ENCODE data around the gene AOC3.
"Not testable (repeated sequence)": the region's sequence is repeated elsewhere in the genome, so short reads cannot be mapped to it uniquely, and the experiment has no call there.

Gene AOC3

GRCh38 chr17:42844271-42844670 is 6.7 kb upstream of the AOC3 start, which contains the start of gene AOC2:
Gene AOC2 (plus strand): TSS chr17:42844580. CDS start chr17:42844627, 47 bp downstream.
- DNase-seq (ENCODE audit: low spot score), result no peak

GRCh38 chr17:42844761-42845555 is 6.0 kb upstream of the AOC3 start:
- DNase-seq (ENCODE audit: low spot score), result no peak

- DNase-seq (ENCODE audit: low spot score), result no peak
Measured at GRCh38 chr17:42845556-42845917, 5.5 kb upstream of the AOC3 start.

GRCh38 chr17:42845918-42846593 is 4.9 kb upstream of the AOC3 start:
- DNase-seq (ENCODE audit: low spot score), result no peak

GRCh38 chr17:42846594-42847280 is 4.3 kb upstream of the AOC3 start:
- no peak for DNase-seq (ENCODE audit: low spot score)

GRCh38 chr17:42848093-42848492 is 2.9 kb upstream of the AOC3 start:
- DNase-seq (ENCODE audit: low spot score), result no peak

GRCh38 chr17:42849031-42849430 is 2.0 kb upstream of the AOC3 start:
- DNase-seq (ENCODE audit: low spot score), result no peak

- no peak for DNase-seq (ENCODE audit: low spot score)
Measured at GRCh38 chr17:42849451-42850181, 1.4 kb upstream of the AOC3 start.

GRCh38 chr17:42851371-42852240 is 607 bp downstream of the AOC3 start:
- not testable (repeated sequence) for DNase-seq (ENCODE audit: low spot score)

- no peak for DNase-seq (ENCODE audit: low spot score)
Measured at GRCh38 chr17:42852351-42852750, 1.4 kb downstream of the AOC3 start.

- no peak for DNase-seq (ENCODE audit: low spot score)
Measured at GRCh38 chr17:42853004-42853403, 2.0 kb downstream of the AOC3 start.

GRCh38 chr17:42853597-42853967 is 2.6 kb downstream of the AOC3 start:
- no peak for DNase-seq (ENCODE audit: low spot score)

GRCh38 chr17:42853968-42854790 is 3.2 kb downstream of the AOC3 start:
- DNase-seq (ENCODE audit: low spot score), result no peak

- no peak for DNase-seq (ENCODE audit: low spot score)
Measured at GRCh38 chr17:42855048-42855596, 4.1 kb downstream of the AOC3 start.

GRCh38 chr17:42856093-42856492 is 5.1 kb downstream of the AOC3 start:
- not testable (repeated sequence) for DNase-seq (ENCODE audit: low spot score)

- DNase-seq (ENCODE audit: low spot score), result not testable (repeated sequence)
Measured at GRCh38 chr17:42856516-42856915, 5.5 kb downstream of the AOC3 start.

GRCh38 chr17:42857389-42857788 is 6.4 kb downstream of the AOC3 start:
- no peak for DNase-seq (ENCODE audit: low spot score)

- no peak for DNase-seq (ENCODE audit: low spot score)
Measured at GRCh38 chr17:42865638-42866094, 14.7 kb downstream of the AOC3 start.

GRCh38 chr17:42866216-42866615 is 15.2 kb downstream of the AOC3 start:
- DNase-seq (ENCODE audit: low spot score), result no peak
